ENCODE measurements around the gene SLC8A1.

Gene SLC8A1

DNA sequence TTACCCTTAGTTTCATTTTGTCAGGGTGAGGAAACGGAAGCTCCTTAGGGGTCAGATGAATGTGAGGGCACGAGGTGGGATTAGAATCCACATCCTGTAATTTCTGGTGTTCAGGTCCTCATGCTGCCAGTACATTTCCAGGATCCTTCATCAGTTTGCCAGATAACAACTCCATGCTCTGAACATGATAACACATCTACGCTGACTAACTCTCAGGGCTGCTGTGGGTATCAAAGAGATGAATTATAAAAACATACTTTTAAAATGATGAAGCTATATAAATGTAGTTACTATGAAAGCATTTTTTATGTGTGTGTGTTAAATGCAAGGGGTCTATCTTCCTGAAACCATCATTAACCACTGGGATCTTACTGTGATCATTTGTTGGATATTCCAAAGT lies 325.9 kb downstream of the SLC8A1 start:
- Histone ChIP-seq H3K27ac (no peak overlapping the region), H3K36me3 (no peaks in the 10 kb centered on the region), H3K4me1 (ENCODE audit: control insufficient read depth in 1 of 2, insufficient read depth in 1 of 2, low read depth in 1 of 2, low read length in 1 of 2) (no peaks in the 10 kb centered on the region), H3K9me3 (no peaks in the 10 kb centered on the region), H3K27me3 (no peaks in the 10 kb centered on the region), H3K4me3 (ENCODE audit: low read depth in 1 of 2, low read length in 1 of 2) (no peak overlapping the region)
- TF ChIP-seq, protein P1, sequence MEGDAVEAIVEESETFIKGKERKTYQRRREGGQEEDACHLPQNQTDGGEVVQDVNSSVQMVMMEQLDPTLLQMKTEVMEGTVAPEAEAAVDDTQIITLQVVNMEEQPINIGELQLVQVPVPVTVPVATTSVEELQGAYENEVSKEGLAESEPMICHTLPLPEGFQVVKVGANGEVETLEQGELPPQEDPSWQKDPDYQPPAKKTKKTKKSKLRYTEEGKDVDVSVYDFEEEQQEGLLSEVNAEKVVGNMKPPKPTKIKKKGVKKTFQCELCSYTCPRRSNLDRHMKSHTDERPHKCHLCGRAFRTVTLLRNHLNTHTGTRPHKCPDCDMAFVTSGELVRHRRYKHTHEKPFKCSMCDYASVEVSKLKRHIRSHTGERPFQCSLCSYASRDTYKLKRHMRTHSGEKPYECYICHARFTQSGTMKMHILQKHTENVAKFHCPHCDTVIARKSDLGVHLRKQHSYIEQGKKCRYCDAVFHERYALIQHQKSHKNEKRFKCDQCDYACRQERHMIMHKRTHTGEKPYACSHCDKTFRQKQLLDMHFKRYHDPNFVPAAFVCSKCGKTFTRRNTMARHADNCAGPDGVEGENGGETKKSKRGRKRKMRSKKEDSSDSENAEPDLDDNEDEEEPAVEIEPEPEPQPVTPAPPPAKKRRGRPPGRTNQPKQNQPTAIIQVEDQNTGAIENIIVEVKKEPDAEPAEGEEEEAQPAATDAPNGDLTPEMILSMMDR (IDR thresholded peaks at IDR 0.05): no peak

DNA sequence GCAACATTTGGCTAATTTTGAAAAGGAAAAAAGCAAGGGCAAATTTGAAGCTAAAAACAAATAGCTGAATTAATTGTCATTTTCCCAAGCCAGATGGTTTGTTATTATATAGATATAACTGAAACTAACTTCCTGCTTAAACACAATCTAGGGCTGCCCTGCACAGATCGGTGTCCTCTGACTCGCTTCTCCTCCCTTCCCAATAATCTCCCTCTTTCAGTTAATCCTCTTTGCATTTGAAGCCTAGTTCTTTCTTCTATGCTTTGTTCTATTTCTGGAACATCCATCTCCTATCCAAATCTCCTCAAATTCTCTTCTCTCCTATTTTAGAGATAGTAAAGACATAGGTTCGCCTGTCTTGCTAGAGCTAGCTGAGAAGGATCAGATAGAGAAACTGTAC lies 328.1 kb downstream of the SLC8A1 start:
- H3K36me3 ChIP-seq: no peaks in the 10 kb centered on the region
- TF ChIP-seq, protein P1 (IDR thresholded peaks at IDR 0.05): no peak
- no peaks in the 10 kb centered on the region for H3K27me3 ChIP-seq
- no peaks in the 10 kb centered on the region for H3K4me1 ChIP-seq (ENCODE audit: control insufficient read depth in 1 of 2, insufficient read depth in 1 of 2, low read depth in 1 of 2, low read length in 1 of 2)
- no peak overlapping the region for H3K27ac ChIP-seq
- H3K9me3 ChIP-seq: no peaks in the 10 kb centered on the region
- H3K4me3 ChIP-seq (ENCODE audit: low read depth in 1 of 2, low read length in 1 of 2): no peak overlapping the region

DNA sequence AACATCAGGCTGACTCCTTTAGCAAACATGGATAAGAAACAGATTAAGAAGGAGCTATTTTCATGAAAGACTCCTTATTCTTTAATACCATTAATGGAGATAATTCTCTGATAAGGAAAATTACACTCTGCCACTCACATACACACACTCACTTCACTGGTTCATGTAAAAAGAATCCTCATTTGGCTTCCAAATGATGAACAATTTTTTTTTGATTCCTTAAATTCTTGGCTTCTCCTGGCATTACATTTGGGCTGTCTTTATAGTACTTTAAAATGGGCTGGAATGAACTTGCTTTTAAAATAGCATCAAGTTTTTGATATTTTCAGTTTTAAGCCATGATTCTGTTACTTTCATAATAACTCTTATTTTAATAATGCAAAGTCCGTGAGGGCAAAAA lies 328.6 kb downstream of the SLC8A1 start:
- Histone ChIP-seq H3K9me3 (no peaks in the 10 kb centered on the region), H3K36me3 (no peaks in the 10 kb centered on the region), H3K4me3 (ENCODE audit: low read depth in 1 of 2, low read length in 1 of 2) (no peak overlapping the region), H3K4me1 (ENCODE audit: control insufficient read depth in 1 of 2, insufficient read depth in 1 of 2, low read depth in 1 of 2, low read length in 1 of 2) (no peaks in the 10 kb centered on the region), H3K27ac (no peak overlapping the region), H3K27me3 (no peaks in the 10 kb centered on the region)
- TF ChIP-seq, protein P1 (IDR thresholded peaks at IDR 0.05): no peak

GRCh38 chr2:40120957-40121356 lies 330.9 kb downstream of the SLC8A1 start:
- Histone ChIP-seq H3K4me1 (ENCODE audit: control insufficient read depth in 1 of 2, insufficient read depth in 1 of 2, low read depth in 1 of 2, low read length in 1 of 2) (no peaks in the 10 kb centered on the region), H3K9me3 (no peaks in the 10 kb centered on the region), H3K27ac (no peak overlapping the region), H3K4me3 (ENCODE audit: low read depth in 1 of 2, low read length in 1 of 2) (no peak overlapping the region), H3K36me3 (no peaks in the 10 kb centered on the region), H3K27me3 (no peaks in the 10 kb centered on the region)
- TF ChIP-seq, protein P1 (IDR thresholded peaks at IDR 0.05): no peak

DNA sequence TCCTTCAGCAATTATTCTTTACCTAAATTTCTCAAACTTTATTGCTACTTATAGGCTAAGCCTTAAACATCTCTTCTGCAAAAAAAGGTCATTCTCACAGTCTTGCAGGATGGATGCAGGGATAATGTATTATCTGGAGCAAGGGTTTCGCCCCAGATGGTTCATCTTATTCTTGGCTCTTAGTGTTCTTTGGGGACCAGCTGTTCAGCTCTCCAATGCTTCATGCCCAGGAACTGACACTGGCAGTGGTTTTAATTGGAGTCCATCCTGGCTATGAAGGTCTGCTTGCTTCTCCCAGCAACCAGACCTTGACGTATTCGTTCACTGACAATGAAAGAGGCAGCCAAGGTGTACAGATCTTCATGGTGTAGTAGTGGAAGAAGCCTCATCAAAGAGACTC lies 331.9 kb downstream of the SLC8A1 start:
- TF ChIP-seq, protein P1 (IDR thresholded peaks at IDR 0.05): no peak
- Histone ChIP-seq H3K9me3 (no peaks in the 10 kb centered on the region), H3K36me3 (no peaks in the 10 kb centered on the region), H3K27me3 (no peaks in the 10 kb centered on the region), H3K4me1 (ENCODE audit: control insufficient read depth in 1 of 2, insufficient read depth in 1 of 2, low read depth in 1 of 2, low read length in 1 of 2) (no peaks in the 10 kb centered on the region), H3K4me3 (ENCODE audit: low read depth in 1 of 2, low read length in 1 of 2) (no peak overlapping the region), H3K27ac (no peak overlapping the region)

GRCh38 chr2:40118622-40119021 lies 333.3 kb downstream of the SLC8A1 start:
- TF ChIP-seq, protein P1 (IDR thresholded peaks at IDR 0.05): no peak
- Histone ChIP-seq H3K36me3 (no peaks in the 10 kb centered on the region), H3K9me3 (no peaks in the 10 kb centered on the region)

More at GRCh38 chr2:40118622-40119021, 333.3 kb downstream of the SLC8A1 start:
- no peak overlapping the region for H3K27ac ChIP-seq
- no peaks in the 10 kb centered on the region for H3K27me3 ChIP-seq
- H3K4me1 ChIP-seq (ENCODE audit: control insufficient read depth in 1 of 2, insufficient read depth in 1 of 2, low read depth in 1 of 2, low read length in 1 of 2): no peaks in the 10 kb centered on the region
- no peak overlapping the region for H3K4me3 ChIP-seq (ENCODE audit: low read depth in 1 of 2, low read length in 1 of 2)
